ENCODE results near the gene ZNF497. TPM values are rescaled to one million over a fixed set of nuclear protein-coding genes. Genes with fewer than 3 reads are reported as not detected.
A peak's percentile ranks its signal among the peaks of the same experiment; 100 is the strongest.

The ZNF497 gene
- total RNA-seq (2013; cell fraction: nucleolus; rRNA removed) = 3.5 and 4.0 TPM in 2 replicates
- total RNA-seq (2014; rRNA removed) (0.44 and 0.73 TPM in 2 replicates), total RNA-seq (2014; rRNA removed; fragmentation: Illumina TruSeq; extraction: Trizol) (0.09 and 0.18 TPM in 2 replicates), total RNA-seq (2021) (0.66 and 0.82 TPM in 2 replicates), polyA plus RNA-seq (2011; rRNA removed) (0.27 and 0.29 TPM in 2 replicates), polyA plus RNA-seq (2014; fragmentation: Illumina TruSeq; extraction: Trizol) (0.05 and 0.16 TPM in 2 replicates), polyA plus RNA-seq (2014; fragmentation: Nextera tagmentation; extraction: Ambion mirVana) (under 1 TPM; 0.16 TPM), polyA plus RNA-seq (2014; rRNA removed) (0.37 and 0.51 TPM in 2 replicates), polyA plus RNA-seq (2016; fragmentation: Nextera tagmentation; extraction: Ambion mirVana) (under 1 TPM; 0.28 to 0.68 TPM), polyA minus RNA-seq (2011; rRNA and poly(A)+ RNA removed) (0.51 and 1.5 TPM in 2 replicates), Bru-seq, nascent RNA (percentile 33 among the genes with signal in this experiment), BruChase-seq, experiment 1, labeled RNA remaining after a 6-hour chase (percentile 38 among the genes with signal in this experiment), BruChase-seq, experiment 2, labeled RNA remaining after a 2-hour chase (percentile 25 among the genes with signal in this experiment)
- polyA plus RNA-seq (2011; ENCODE audit: low read depth) = 0.38 TPM
- 0.40 and 0.64 TPM in 2 replicates for polyA plus RNA-seq (2011; cell fraction: cytosol; rRNA removed)
- polyA plus RNA-seq (2011; cell fraction: nucleus; rRNA removed) = 1.9 and 2.4 TPM in 2 replicates
- 1.1 and 1.7 TPM in 2 replicates for polyA plus RNA-seq (2012)
- polyA minus RNA-seq (2011; cell fraction: cytosol; rRNA and poly(A)+ RNA removed) = 0.27 and 0.83 TPM in 2 replicates
- polyA minus RNA-seq (2011; cell fraction: nucleus; rRNA and poly(A)+ RNA removed) = 0.73 and 1.6 TPM in 2 replicates
- long read RNA-seq, experiment 1 = 0 reads
- long read RNA-seq, experiment 2, partial matches to known transcripts = 0 of 2 reads
- long read RNA-seq, experiment 2, other reads (novel, unspliced or antisense) = 2 of 2 reads

GRCh38 chr19:58362272-58362994 is at the start of gene ZNF497:
TSS of gene ZNF497 (minus strand) at chr19:58362751. CDS start at chr19:58357635, 5,116 bp downstream.
- ATAC-seq = peak; percentile 95
- FAIRE-seq = peak; percentile 97
- no peaks in the 10 kb centered on the region for H3K36me3 ChIP-seq (ENCODE audit: control insufficient read depth in 2 of 2, insufficient read depth in 2 of 2, low read length in 1 of 2)
- no peaks in the 10 kb centered on the region for H3K79me2 ChIP-seq (ENCODE audit: control insufficient read depth, insufficient read depth, low read length)
- SMC1A ChIA-PET (ENCODE audit: uncharacterized antibody, unreplicated experiment) = interaction anchor here (0.5 to 2.6 kb wide), 12 partner anchors 11 to 790 kb away, joined by 3 to 17 read pairs (median 4); partner anchors contain the start of genes CHMP2A, ZNF544, ZNF837 and ZSCAN22
- CTCF ChIA-PET = interaction anchor here (1.0 to 2.2 kb wide), 6 partner anchors 14 to 179 kb away, joined by 4 to 13 read pairs (median 6); partner anchors contain the start of genes ZBTB45, ZNF274 and ZNF837
- POLR2A ChIA-PET = interaction anchor here (0.5 to 3.2 kb wide), 14 partner anchors 11 to 199 kb away, joined by 3 to 37 read pairs (median 5); partner anchors contain the start of genes TRIM28, ZNF446, ZNF837 and ZSCAN22
- WGBS (ENCODE audit: insufficient coverage, insufficient replicate concordance, low lambda C conversion rate, missing lambda C conversion rate) = under 1% methylated on average over 71 of the region's 74 CpGs
- in situ Hi-C loops (cut with MboI) = no loop called here
- peak within 1 kb of the TSS; percentile 86 for H3K27ac ChIP-seq (ENCODE audit: control insufficient read depth, insufficient read depth)
- peaks cover 14% of the 10 kb centered on the region for H3K4me1 ChIP-seq (ENCODE audit: control insufficient read depth, insufficient read depth, low read length)
- H3K27me3 ChIP-seq (replicated peaks in 1 of 2; ENCODE audit: control insufficient read depth in 2 of 2, insufficient read depth in 2 of 2, low read length in 1 of 2) = no peaks in the 10 kb centered on the region
- peak within 1 kb of the TSS; percentile 85 for H3K4me2 ChIP-seq (ENCODE audit: control insufficient read depth, insufficient read depth)
- intact Hi-C loops (cut with micrococcal nuclease; ENCODE audit: unreplicated experiment) = loop anchor here (1.0 to 2.0 kb wide), 2 partner anchors 18 to 35 kb away; partner anchors contain the start of gene ZNF837
- no peaks in the 10 kb centered on the region for H3K9me3 ChIP-seq (replicated peaks; ENCODE audit: control insufficient read depth, insufficient read depth, low read length)
- H3K4me3 ChIP-seq = peak within 1 kb of the TSS; percentile 79
- peak within 1 kb of the TSS; percentile 89 for H3K9ac ChIP-seq (ENCODE audit: control insufficient read depth, insufficient read depth, low read length)
- peak; percentile 86 for DNase-seq (ENCODE audit: low read depth, low spot score)
- TSS peak; percentile 88 for BruUV-seq (replicated peaks)
- H2AFZ ChIP-seq (ENCODE audit: control insufficient read depth, low read depth, low read length) = peak within 1 kb of the TSS; percentile 97
- no peaks in the 10 kb centered on the region for H4K20me1 ChIP-seq (ENCODE audit: control insufficient read depth, insufficient read depth)
- RAD21 ChIA-PET (ENCODE audit: unreplicated experiment) = interaction anchor here (0.5 to 2.3 kb wide), 17 partner anchors 14 to 157 kb away, joined by 3 to 18 read pairs (median 4); partner anchors contain the start of genes ZBTB45, ZNF324B, ZNF544 and ZNF584
- TF ChIP-seq TAF1 (IDR thresholded peaks at IDR 0.05; ENCODE audit: borderline replicate concordance, low read depth, low read length) (peak; percentile 77; the same call in 1 of the 2 replicates), CUX1 (IDR thresholded peaks at IDR 0.05; ENCODE audit: insufficient replicate concordance, low read depth, low read length) (no peak), BMI1 (IDR thresholded peaks at IDR 0.05; ENCODE audit: borderline replicate concordance) (peak; percentile 100), GABPA (IDR thresholded peaks at IDR 0.05; ENCODE audit: low read depth) (peak; percentile 91), ELK1 (IDR thresholded peaks at IDR 0.05; ENCODE audit: low read depth, low read length) (peak; percentile 88), FOS (IDR thresholded peaks at IDR 0.05; ENCODE audit: borderline replicate concordance, extremely low read depth, insufficient read length) (no peak)

All from GM12878 (cell line).